GM10847 (cell line): Measurements from ENCODE around the gene PREX1.

Experiments used
- POLR2A ChIP-seq: IDR thresholded peaks from 2 replicates; pipeline ENCODE4 v1.6.1; 2011; ENCODE audit not compliant: insufficient read length; ENCODE audit errors: extremely low read depth

PREX1 gene

DNA sequence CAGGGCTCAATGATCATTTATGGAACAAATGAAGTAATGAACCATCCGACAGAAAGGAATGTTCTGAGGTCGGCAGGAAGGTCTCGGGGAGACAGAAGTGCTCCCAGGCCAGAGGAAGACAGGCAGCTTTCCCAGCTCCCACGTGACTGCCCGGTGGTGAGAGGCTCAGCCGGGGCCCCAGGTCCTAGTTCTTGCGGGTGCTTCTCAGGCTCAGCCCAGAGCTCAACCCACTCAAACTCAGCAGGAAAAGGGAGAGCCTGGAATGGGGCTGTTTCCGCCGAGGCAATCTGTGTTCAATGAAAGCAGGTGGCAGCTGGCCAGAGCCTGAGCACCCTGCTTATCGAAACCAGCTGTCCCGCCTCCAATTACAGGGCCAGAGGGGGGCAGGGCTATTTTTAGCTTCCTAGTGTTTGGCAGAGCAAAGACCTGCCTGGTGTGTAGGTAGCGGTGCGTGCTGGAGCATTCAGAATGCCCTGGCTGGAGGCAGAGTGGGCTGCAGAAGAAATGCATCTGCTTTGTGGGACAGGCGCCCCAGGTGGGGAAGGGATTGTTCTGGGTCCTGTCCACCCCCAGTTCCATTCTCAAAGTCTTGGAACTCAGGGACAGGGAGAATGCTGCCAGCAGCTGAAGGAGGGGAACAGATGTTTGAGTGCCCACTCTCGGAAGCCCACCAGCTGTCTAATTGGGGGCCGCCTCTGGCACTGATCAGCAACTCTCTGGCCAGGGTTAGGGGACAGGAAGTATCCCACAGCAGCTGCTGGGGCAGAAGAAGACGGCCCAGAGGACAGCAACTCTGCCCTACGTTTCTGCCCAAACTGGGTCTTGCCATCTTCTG lies 145.1 kb downstream of the PREX1 start:
- no peak for TF ChIP-seq POLR2A

DNA sequence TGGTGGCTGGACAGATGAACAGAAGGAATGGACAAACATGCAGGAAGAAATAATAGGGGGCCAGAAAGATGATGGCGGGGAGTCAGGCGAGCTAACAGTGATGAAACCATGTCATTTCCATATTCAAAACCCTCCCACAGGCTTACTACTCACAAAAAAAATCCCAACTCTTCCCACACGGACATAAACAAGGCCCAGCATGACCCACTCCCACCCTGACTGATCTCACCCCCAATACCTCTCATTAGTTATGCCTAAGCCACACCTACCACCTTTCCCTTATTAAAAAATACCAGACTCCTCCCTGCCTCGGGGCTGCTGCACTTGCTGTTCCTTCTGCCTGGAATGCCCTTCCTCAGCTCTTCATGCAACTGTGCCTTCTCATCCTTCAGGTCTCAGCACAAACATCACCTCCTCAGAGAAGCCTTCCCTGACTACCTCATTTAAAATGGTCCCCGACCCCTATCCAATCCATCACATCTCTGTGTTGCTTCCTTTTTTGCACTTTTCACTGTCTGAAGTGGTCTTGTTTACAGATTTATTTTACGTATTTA lies 145.8 kb downstream of the PREX1 start:
- TF ChIP-seq POLR2A, result no peak

DNA sequence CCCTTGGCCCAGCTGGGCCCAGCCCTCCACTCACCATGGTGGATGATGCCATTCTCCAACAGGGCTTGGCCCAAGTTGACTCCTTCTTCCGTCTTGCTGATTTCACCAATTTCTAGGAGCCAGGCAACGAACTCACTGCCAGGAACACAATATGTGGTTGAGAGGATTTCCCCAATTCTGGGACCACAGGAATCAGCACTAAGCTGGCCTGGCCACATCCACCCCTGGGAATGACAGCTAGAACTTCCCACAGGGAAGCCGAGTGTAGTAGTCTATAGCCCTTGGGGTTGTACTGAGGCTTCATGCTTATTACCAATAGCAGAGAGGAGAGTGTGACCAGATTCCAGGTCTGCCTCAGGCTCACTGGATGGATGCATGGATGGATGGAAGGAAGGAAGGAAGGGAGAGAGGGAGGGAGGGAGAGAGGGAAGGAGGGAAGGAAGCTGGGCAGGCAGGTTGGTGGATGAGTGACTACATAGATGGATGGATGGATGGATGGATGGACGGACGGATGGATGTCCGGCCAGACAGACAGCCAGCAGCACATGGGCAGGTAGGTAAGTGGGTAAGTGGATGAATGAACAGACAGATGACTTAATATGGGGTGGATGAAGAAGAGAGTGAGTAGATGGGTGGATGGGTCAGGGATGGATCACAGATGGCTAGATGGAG lies 146.5 kb downstream of the PREX1 start:
- no peak for TF ChIP-seq POLR2A

DNA sequence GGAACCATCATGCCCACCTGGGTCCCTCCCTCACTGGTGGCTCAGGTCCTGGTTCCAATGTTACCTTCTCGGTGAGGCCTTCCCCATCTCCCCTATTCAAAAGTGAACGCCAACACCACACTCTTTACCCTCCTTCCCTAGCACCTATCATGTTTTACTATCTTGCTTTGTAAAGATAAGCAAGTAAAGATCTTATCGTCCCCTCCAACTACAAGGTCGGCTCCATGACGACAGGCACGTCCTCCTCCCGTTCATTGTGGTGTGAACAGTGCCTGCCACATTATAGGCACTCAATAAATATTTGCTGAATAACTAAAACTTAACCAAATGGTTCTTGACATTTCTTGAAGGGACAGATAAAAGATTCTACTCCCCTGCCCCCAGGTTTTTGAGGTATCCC lies 147.1 kb downstream of the PREX1 start:
- no peak for TF ChIP-seq POLR2A

DNA sequence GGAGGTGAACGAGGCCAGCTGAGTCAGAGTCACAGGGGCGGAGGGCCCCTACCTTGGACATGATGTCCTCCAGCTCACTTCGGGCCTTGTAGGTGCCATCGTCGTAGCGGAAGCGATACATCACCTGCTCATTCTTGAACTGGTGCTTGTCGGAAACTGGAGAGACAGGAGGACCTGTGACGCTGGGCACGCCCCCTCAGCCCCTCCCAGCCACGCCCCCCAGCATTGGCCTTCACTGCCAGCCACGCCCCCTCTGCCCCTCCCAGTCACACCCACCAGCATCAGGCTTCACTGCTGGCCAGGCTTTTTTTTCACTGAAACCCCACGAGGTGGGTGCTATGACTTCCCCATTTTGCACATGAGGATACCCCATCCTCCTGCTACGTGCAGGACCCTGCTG lies 148.2 kb downstream of the PREX1 start:
- TF ChIP-seq POLR2A, result no peak

DNA sequence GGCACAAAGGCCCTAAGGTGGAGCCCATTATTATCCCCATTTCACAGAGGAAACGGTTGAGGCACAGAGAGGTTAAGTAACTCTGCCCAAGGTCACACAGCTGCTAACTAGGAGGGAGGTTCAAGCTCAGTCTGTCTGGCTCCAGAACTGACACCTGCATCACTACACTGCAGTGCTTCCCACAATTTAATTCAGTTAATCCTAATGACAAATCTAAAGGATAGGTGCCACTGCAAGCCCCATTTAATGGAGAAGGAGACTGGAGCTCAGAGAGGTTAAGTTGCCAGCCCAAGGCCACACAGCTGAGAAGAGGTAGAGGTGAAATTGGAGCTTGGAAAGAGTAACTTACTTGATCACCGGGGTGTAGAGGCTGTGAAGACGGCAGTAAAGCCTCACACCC lies 148.8 kb downstream of the PREX1 start:
- TF ChIP-seq POLR2A, result no peak

DNA sequence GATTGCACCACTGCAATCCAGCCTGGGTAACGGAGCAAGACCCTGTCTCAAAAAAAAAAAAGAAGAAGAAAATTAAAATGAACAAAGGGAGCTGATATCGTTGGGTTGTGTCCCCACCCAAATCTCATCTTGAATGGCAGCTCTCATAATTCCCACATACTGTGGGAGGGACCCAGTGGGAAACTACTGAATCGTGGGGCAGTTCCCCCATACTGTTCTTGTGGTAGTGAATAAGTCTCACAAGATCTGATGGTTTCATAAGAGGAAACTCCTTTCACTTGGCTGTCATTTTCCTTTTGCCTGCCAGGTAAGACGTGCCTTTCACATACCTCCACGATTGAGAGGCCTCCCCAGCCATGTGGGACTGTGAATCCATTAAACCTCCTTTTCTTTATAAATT lies 149.4 kb downstream of the PREX1 start:
- no peak for TF ChIP-seq POLR2A

DNA sequence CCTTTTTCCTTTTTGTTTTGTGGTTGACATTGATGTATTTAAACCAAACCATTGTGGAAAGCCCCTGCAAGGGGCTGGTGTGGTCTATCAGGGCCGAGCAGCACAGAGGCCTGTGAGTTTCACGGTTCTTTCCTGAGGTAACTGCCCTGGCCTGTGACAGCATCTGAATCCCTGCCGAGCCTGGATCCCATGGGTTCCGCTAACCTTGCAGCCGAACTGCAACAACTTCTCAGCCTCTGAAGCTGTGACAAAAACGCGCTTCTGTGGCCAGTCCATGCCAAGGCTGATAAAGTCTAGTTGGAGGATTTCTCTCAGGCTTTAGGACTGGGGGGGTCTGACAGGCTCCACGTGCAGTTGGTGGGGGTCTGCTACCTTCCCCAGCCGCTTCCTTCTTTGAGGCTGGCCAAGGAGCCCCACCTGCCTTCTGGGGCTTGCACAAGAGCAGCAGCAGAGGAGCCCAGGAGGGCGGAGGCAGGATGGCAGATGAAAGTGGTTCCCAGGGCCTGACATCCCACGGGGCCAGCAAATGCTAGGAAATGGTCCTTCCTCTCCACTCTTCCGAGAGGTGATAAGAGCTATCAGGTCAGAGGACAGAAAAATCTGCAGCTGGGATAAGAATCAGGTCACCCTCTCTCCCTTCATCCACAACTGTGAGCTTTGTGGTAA lies 150.9 kb downstream of the PREX1 start:
- no peak for TF ChIP-seq POLR2A

DNA sequence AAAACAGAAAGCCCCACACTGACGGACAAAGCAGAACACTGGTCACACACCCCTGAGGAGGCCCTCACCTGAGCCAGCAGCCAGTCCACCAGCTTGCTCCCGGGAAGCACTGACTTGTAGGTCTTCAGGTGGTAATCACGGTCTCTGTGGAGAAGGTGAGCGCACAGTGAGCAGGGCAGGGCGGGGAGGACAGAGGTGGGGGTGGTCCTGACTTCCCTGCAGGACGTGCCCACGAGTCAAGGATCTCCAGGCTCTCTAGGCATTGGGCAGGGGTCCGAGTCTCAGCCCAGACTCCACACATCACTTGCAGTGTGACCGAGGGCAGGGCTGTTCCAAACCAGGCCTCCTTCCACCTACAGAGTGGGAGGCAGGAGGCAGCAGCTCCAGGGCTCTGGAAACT lies 151.7 kb downstream of the PREX1 start:
- TF ChIP-seq POLR2A, result no peak

DNA sequence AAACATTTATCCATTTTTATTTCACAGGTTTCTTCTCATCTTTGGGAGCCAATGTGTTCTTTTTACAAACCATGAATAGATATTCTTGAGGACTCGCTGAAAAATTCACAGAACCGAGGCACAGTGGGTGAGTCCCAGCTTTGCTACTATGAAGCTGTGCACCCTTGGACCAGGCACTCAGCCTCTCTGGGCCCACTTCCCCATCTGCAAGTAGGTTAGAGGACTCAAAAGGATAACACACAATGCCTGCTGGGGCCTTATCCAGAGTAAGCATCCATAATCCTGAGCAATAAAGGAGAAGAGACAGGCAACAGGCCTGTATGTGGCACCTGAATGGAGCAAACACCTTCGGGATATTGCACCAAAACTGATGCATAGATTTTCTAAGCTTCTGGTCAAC lies 153.3 kb downstream of the PREX1 start:
- no peak for TF ChIP-seq POLR2A

DNA sequence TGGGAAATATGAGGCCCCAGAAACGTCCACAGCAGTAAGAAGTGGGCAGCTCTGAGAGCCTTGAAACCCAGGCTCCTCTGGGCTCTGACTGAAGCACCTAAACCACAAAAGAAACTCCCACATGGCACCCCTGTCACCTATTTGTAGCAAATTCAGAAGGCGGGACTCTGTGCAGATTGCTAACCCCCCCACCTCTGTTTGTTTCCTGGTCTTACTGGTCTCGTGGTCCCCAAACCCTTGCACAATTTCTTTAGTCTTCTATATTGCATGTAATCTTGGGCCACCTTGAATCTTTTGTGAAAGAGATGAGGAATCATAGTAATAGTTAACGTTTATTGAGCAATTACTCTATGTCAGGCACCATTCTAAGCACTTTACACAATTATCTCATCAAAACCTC lies 154.3 kb downstream of the PREX1 start:
- TF ChIP-seq POLR2A, result no peak

DNA sequence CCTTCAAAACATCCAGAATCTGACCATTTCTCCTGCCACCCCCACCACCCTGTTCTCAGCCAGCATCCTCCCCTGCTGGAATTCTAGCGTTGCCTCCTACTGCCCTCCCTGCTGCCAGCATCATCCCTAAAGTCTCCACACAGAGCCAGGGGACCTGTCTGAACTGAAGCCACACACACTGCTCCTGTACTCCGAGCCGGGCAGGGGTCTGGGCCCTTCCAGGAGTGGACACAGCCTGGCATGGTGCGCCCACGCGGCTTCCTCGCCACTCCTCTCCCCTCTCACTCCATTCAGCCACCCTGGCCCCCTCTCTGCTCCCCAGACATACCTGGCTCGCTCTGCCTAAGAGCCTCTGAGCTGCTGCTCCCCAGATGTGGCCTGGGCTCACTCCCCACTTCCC lies 155.5 kb downstream of the PREX1 start:
- no peak for TF ChIP-seq POLR2A

DNA sequence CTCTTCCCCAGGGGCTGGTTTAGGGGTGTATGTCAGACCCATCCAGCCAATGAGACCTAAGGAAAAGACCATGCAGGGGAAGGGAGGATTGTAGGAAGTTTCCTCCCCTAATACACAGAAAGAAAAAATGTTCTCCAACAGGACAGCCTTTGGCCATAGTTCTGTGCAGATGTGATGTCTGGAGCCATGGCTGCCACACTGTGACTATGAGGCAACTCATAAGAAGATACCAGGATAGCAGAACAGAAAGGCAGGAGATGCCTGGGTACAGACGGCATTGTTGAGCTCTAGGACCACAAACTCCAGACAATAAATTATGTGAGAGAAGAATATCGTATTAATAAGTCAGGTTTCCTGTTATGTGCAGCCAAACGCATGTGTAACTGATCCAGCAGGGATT lies 156.7 kb downstream of the PREX1 start:
- TF ChIP-seq POLR2A, result no peak

DNA sequence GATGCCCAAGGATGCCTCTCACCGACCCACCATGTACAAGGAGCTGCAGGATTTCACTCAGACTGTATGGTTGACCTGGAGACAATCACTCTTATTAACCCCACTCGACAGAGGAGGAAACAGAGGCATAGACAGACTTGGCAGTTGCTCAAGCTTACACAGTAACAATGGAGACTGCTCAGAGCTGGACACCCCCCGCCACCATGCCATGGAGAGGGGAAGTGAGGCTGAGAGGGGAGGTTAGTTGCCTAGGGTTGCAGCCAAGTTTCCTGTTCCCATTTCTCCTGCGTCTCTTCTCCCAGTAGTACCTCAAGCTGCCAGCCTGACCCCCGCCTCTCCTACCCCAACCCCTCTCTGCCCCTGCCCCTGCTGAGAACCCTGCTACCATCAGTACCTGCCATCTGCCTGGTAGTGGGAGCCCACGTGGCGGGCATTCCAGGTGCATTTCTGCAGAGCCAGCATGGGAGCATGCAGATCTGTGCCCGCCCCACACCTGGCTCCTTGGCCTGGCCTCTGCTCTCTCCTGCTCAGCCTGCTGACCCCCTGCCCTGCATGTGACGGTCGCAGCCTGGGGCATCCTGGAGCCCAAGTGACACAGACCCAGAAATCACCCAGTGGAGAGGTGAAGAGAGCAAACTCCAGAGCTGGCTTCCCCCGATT lies 157.7 kb downstream of the PREX1 start:
- no peak for TF ChIP-seq POLR2A

DNA sequence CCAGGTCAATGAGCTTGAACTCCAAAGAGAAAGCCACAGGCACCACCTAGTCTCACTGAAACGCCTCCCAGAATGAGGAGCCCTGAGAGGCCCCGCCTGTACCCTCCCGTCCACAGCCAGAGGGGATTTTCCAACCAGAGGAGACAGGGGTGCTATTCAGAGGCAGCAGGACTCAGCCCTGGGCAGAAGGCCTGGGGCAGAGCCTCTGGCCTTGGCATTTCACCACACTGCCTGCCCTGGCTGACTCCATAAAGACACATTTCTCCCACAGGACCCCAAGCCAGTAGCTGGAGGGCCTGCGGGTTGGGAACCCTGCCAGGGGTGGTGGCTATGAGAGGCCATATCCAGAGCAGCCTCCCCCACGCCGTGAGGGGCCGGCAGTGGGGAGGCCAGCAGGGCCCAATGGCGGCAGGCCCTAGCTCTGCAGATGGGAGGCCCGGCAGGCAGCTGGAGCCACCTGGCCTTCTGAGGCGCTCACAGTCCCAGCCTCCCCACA lies 159.3 kb downstream of the PREX1 start:
- no peak for TF ChIP-seq POLR2A
